Sigmoid colon (tissue), 3 donors: Measurements from ENCODE around the gene CDC42BPG.

Source experiments
- POLR2A ChIP-seq, 2 donors: fragments of 450-650 bp; IDR thresholded peaks; one replicate each; pipeline ENCODE4 v1.6.1; 2016; ENCODE audit warnings: antibody characterized with exemption in 2 of 2, mild to moderate bottlenecking in 2 of 2, moderate library complexity in 2 of 2
- TF ChIP-seq, protein P1 (sequence below), 4 experiments: fragments of 450-650 bp in 3 of 4; fragments of 200-600 bp in 1 of 4; IDR thresholded peaks; one replicate each; pipeline ENCODE4 v1.5.1; 2016 to 2019; ENCODE audit warnings: antibody characterized with exemption in 4 of 4, mild to moderate bottlenecking in 3 of 4, moderate library complexity in 2 of 4

- TF ChIP-seq, protein P1, sequence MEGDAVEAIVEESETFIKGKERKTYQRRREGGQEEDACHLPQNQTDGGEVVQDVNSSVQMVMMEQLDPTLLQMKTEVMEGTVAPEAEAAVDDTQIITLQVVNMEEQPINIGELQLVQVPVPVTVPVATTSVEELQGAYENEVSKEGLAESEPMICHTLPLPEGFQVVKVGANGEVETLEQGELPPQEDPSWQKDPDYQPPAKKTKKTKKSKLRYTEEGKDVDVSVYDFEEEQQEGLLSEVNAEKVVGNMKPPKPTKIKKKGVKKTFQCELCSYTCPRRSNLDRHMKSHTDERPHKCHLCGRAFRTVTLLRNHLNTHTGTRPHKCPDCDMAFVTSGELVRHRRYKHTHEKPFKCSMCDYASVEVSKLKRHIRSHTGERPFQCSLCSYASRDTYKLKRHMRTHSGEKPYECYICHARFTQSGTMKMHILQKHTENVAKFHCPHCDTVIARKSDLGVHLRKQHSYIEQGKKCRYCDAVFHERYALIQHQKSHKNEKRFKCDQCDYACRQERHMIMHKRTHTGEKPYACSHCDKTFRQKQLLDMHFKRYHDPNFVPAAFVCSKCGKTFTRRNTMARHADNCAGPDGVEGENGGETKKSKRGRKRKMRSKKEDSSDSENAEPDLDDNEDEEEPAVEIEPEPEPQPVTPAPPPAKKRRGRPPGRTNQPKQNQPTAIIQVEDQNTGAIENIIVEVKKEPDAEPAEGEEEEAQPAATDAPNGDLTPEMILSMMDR (IDR thresholded peaks at IDR 0.05) = no peak
- TF ChIP-seq POLR2A (IDR thresholded peaks at IDR 0.05) = no peak
Observed at GRCh38 chr11:64870176-64870892, 25.9 kb upstream of the CDC42BPG start.
